Nephron progenitor cell (in vitro differentiated cells): ENCODE measurements around the gene LCA5.

Experiments used
- DNase-seq: peaks from one replicate; pipeline ENCODE4 v3.0.0; 2021
- H3K27ac Mint-ChIP-seq: 2 replicates; pipeline ENCODE4 v1.8.0; 2021; ENCODE audit warnings: mild to moderate bottlenecking, moderate library complexity, mixed read lengths
- H3K27me3 Mint-ChIP-seq: 2 replicates; pipeline ENCODE4 v1.8.0; 2021; ENCODE audit warnings: mild to moderate bottlenecking, low read depth, mixed read lengths; ENCODE audit not compliant: poor library complexity
- H3K36me3 Mint-ChIP-seq: 2 replicates; pipeline ENCODE4 v1.8.0; 2021; ENCODE audit warnings: low read depth, mixed read lengths
- H3K4me1 Mint-ChIP-seq: 2 replicates; pipeline ENCODE4 v1.8.0; 2021; ENCODE audit warnings: mixed read lengths
- H3K4me3 Mint-ChIP-seq: 2 replicates; pipeline ENCODE4 v1.8.0; 2021; ENCODE audit warnings: mild to moderate bottlenecking, moderate library complexity, mixed read lengths
- H3K9me3 Mint-ChIP-seq: 2 replicates; pipeline ENCODE4 v1.8.0; 2021; ENCODE audit warnings: mild to moderate bottlenecking, moderate library complexity, mixed read lengths
- TF ChIP-seq, protein P1 (sequence below): fragments of 200-600 bp; sonication (generic); IDR thresholded peaks from 2 replicates; pipeline ENCODE4 v1.5.0; 2021; ENCODE audit warnings: antibody characterized with exemption

Gene LCA5

DNA sequence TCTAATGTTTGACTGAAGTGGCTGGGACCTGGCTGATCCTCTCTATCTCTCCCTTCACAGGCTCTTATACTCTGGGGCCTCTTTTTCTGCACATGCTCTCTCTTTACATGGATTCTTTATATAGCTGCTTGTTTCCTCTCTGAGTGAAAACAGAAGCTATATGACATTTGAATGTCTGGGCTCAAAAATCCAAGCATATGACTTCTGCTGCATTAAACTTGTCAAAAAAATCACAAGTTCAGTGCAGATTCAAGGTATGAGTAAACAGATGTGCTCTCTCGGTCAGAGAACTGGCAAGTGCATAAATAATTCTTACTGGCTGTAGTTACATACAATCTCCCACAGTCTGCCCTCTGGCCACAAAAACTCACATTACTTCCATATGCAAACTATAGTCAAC, 96.6 kb downstream of the LCA5 start:
- H3K36me3 Mint-ChIP-seq, result peaks cover 4% of the 10 kb centered on the region
- no peaks in the 10 kb centered on the region for H3K4me1 Mint-ChIP-seq
- H3K27ac Mint-ChIP-seq, result no peak overlapping the region
- H3K9me3 Mint-ChIP-seq, result peaks cover 26% of the 10 kb centered on the region
- DNase-seq, result no peak
- H3K4me3 Mint-ChIP-seq, result no peak overlapping the region
- peaks cover 7% of the 10 kb centered on the region for H3K27me3 Mint-ChIP-seq
- TF ChIP-seq, protein P1, sequence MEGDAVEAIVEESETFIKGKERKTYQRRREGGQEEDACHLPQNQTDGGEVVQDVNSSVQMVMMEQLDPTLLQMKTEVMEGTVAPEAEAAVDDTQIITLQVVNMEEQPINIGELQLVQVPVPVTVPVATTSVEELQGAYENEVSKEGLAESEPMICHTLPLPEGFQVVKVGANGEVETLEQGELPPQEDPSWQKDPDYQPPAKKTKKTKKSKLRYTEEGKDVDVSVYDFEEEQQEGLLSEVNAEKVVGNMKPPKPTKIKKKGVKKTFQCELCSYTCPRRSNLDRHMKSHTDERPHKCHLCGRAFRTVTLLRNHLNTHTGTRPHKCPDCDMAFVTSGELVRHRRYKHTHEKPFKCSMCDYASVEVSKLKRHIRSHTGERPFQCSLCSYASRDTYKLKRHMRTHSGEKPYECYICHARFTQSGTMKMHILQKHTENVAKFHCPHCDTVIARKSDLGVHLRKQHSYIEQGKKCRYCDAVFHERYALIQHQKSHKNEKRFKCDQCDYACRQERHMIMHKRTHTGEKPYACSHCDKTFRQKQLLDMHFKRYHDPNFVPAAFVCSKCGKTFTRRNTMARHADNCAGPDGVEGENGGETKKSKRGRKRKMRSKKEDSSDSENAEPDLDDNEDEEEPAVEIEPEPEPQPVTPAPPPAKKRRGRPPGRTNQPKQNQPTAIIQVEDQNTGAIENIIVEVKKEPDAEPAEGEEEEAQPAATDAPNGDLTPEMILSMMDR, result no peak

DNA sequence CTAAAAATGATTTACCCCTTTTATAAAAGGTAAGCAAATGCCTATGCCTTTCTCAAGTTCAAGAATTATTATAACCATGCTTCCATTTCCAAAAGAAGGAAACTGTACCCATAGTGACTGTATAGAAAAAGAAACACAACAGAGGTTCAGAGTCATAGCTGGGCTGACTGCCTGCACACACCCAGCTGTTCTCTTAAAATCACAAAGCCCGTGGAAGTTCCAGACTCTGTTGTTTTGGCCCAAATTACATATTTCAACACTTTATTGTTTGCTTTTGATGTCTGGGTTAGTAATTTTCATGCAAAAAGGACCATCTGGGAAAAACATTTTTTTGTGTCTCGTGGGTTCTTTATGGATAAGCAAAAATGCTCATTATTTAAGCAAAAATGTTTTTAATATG, 99.2 kb downstream of the LCA5 start:
- H3K4me1 Mint-ChIP-seq, result no peaks in the 10 kb centered on the region
- DNase-seq, result no peak
- H3K27ac Mint-ChIP-seq, result no peak overlapping the region
- peaks cover 3% of the 10 kb centered on the region for H3K27me3 Mint-ChIP-seq
- H3K9me3 Mint-ChIP-seq, result peaks cover 11% of the 10 kb centered on the region
- TF ChIP-seq, protein P1, result no peak
- H3K4me3 Mint-ChIP-seq, result no peak overlapping the region
- H3K36me3 Mint-ChIP-seq, result no peaks in the 10 kb centered on the region

DNA sequence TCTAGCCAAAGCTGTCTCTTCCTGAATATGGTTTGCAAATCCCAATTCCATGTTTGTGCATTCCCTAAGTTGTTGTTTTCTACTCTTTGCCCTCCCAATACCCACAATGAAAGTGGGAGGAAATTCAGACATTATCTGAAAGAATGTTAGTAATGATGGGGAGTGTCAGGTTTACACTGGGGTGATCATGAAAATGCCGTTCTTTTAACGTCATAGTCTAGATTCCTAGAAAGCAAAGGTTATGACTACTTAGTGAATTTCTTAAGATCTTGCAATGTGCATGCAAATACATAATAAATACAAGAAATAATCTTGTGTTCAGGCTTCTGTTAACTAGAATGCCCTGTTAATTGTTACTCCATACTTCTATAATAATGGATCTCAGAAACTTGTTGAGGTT, 101.0 kb downstream of the LCA5 start:
- no peak overlapping the region for H3K27ac Mint-ChIP-seq
- no peak overlapping the region for H3K4me3 Mint-ChIP-seq
- H3K27me3 Mint-ChIP-seq, result no peaks in the 10 kb centered on the region
- TF ChIP-seq, protein P1, result no peak
- H3K4me1 Mint-ChIP-seq, result no peaks in the 10 kb centered on the region
- H3K36me3 Mint-ChIP-seq, result no peaks in the 10 kb centered on the region
- DNase-seq, result no peak
- H3K9me3 Mint-ChIP-seq, result no peaks in the 10 kb centered on the region

DNA sequence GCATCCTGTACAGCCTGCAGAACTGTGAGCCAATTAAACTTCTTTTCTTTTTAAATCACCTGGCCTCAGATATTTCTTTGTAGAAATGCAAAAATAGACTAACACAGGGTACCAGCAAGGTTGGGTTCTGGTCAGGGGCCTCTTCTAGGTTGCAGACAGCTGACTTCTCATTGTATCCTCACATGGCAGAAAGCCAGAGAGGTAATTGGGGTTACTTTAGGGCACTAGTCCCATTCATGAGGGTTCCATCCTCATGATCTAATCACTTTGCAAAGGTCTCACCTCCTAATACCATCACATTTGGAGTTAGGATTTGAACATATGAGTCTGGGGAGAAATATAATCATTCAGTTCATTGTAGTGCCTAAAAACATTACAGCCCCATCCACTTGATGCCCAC, 101.5 kb downstream of the LCA5 start:
- TF ChIP-seq, protein P1, result no peak
- Mint-ChIP-seq H3K4me3 (no peak overlapping the region), H3K36me3 (no peaks in the 10 kb centered on the region), H3K27ac (no peak overlapping the region), H3K27me3 (peaks cover 1% of the 10 kb centered on the region), H3K4me1 (no peaks in the 10 kb centered on the region), H3K9me3 (no peaks in the 10 kb centered on the region)
- no peak for DNase-seq
